Activated T-cell treated with anti-CD3 and anti-CD28 coated beads for 4 hours (primary cell): ENCODE results near the gene NUP210L.

Source experiments
- DNase-seq: peaks from one replicate; pipeline ENCODE4 v3.0.0-alpha.2; 2020

Gene NUP210L

DNA sequence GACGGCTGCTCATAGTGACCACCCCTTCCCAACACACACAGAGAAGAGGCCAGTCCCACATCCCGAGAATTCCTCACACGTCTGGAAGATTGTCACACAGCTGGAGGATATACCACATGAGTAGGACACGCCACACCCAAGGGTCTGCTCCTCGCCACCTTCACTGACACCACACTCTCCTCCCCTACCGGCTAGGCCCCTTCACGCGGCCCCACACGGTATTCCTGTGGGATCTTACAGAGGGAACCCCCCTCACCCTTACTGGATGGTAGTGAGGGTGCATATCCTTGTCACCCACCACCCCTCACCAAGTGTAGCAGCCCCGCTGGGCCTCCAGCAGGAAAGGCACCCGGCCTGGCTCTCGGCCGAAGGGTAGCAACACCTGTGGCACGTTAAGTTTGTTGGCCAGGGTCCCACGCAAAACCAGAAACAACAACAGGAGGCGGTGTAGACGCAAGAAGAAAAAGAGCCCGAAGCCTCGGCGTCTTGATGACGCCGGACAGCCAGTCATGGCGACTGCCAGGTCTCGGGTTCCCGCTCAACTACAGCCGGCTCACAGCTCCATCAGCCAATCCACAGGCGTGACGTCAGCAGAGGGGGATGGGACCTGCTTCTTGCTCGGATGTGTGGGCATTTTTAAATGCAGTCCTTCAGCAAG lies at the start of gene NUP210L:
NUP210L (minus strand) TSS at position 540 of the 658 bp plus-strand sequence.
- no peak for DNase-seq

DNA sequence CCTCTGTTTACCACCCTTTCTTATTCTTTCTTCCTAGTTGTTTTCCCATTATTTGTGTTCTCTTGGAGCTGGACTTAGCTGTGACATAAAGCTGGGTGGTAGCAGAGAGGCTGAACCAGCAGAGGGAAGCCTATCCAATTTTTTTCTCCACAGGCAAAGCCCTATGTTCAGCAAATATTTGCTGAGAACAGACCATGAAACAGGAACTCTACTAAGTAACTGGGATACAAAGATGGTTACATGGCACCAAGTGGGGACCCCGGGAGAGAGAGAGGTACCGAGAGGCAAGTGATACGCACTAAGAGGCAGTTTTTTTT lies 44.6 kb upstream of the NUP210L start:
- DNase-seq = no peak

DNA sequence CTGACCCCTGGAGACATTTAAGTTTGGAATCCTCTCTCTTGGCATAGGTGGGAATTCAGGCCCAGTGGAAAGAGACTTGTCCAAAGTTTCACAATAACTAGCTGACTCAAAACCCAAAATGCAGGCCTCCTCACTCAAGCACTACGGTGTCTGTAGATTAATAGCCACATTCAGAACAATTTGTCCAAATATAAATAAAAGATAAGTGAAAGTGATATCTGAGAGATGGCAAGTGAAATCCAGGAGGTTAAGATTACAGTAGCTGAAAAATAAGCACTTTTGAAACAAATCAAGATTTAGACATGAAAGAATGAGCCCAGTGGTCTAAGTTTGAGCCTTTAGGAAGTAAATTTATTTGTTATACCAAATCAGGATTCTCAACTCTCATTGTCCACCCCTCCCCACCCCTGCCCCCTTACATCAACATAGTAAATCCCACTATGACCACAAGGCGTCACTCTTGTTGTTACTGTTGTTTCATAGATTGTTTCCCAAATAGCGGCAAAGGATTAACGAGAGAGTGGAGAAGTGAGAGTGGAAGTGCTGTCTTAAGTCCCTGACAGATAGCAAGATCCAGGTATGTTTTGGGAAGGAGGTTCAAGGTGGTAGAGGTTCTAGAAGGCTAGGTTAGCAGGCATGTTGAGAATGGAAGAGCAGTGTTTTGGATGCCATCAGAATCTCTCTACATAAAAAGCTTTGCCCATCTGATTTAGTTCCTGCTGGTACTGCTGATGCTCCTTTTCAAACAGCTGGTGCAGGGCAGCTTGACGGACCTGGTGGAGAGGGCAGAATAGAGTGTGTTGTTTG lies 44.1 kb upstream of the NUP210L start:
- DNase-seq = peak; percentile 54

DNA sequence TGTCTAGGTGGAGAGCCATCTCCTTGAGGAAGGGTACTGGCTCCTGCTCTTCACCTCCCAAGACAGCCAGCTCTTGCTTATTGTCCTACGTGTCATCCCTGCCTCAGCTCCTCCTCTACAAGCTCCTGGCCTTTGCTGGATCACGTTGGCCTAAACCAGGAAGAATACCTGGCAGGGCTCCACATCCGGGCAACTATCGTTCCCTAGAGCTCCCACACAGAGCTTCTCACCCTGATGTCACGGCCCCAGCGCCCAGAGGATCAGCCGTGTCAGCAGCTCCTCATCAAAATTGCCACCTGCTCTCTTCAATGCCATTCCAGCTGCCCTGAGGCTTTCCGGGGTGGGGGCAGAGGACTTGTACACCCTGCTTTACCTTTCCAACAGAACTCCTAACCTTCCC lies 38.9 kb upstream of the NUP210L start:
- no peak for DNase-seq

DNA sequence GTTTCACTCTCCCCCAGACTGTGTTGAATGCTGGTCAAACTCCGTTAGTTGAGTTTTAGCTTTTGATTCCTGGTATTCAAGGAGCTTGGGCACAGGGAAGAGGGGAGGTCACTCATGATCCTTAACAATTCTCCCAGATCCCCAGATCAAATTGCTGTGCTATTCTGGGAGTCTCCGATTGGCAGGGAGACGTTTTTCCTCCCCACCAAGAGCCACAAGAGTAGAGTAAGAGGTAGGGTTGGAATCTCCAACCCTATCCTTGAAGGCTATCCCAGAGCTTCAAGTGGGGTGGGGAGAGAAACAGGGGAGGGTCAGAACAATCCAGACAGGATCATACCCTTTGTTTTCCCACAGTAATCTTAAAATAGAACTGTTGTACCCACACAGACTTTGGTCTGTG lies 37.6 kb upstream of the NUP210L start:
- DNase-seq = no peak

DNA sequence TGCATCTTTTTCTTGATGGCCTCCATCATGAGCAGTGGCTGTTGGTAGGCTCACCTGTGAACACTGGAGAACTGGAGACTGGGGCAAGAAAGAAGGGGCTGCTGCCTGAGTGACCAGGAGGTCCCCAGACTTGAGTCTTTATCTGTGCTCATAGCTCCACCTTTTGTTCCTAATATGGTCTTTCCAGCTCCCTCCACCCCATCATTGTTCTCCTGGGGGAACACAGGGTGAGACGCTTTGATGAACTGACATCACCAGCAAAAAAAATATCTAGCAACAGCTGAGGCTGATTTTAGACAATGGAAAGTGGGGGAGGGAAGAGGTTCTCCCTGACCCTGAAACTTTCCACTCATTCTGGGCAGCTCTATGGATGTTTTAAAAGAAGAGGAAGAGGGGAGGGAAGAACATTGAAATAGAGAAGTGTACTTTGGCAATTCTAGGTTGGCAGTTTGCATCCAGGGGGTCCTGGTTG lies 37.2 kb upstream of the NUP210L start, which contains the start of gene TPM3:
TPM3 (minus strand) TSS at position 111 of the 472 bp plus-strand sequence; CDS start at position 29, 82 bp downstream.
- DNase-seq = no peak

DNA sequence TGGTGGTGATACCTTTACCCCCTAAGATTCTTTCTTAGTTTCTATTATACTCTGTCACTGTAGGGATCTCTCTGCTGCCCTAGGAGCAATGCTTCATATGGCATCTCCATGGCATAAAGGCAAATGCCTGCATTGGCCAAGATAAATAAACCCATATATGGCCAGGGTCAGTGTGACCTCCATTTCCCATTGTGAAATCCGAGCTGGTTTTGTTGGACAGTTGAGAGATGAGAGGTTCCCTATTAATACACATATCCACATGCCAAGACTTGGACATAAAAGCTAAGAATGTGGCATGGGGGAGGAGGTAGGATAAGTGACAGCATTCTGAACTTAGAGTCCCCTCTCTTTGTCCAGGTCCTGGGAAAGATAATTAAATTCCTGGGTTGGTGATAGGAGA lies 35.7 kb upstream of the NUP210L start:
- no peak for DNase-seq

DNA sequence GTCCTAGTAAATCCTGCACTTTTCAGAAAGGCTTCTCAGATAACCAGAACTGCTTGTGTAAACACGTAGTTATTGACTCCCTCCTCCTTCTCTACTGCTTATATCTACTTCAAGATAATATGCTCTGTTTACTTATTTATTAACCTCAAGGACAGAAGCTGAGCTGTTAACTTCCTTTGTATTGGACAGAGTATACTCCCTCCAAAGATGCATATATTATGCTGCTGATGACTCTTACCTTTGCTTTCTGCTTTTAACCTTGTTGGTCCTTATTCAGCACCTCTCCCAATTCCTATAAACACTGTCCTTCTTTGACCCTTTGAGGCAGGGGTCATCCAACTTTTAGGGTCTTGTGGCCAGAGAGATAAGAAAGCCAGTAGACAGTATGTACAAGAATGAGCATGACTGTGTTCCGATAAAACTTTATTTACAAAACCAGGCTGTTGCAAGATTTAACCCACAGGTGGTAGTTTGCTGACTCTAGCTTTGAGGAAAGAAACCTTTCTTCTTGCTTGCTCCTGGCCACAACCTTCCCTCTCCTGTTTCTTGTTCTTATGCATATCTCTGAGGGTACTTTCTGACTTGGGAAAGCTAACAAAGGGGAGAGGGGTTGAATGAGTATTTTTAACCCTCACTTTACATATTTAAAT lies 32.1 kb upstream of the NUP210L start:
- no peak for DNase-seq

DNA sequence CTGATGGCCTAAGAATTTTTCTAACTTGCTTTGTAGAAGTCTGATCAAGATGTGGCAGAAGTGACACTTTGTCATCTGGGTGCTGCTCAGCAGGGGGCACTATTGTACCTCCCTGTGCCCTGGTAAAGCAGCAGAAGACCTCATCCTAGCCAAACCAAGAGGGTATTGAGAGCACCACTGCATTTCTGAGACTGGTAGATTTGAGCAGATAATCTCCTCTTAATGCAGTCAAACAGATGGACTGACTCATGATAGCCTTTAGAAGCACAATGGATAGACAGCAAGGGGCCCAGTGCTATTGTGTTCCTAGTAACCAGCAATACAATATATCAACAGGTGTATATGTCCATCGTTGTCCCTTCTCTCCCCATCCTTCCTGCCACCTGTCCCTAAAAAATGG lies 31.3 kb upstream of the NUP210L start:
- DNase-seq = peak; percentile 42

DNA sequence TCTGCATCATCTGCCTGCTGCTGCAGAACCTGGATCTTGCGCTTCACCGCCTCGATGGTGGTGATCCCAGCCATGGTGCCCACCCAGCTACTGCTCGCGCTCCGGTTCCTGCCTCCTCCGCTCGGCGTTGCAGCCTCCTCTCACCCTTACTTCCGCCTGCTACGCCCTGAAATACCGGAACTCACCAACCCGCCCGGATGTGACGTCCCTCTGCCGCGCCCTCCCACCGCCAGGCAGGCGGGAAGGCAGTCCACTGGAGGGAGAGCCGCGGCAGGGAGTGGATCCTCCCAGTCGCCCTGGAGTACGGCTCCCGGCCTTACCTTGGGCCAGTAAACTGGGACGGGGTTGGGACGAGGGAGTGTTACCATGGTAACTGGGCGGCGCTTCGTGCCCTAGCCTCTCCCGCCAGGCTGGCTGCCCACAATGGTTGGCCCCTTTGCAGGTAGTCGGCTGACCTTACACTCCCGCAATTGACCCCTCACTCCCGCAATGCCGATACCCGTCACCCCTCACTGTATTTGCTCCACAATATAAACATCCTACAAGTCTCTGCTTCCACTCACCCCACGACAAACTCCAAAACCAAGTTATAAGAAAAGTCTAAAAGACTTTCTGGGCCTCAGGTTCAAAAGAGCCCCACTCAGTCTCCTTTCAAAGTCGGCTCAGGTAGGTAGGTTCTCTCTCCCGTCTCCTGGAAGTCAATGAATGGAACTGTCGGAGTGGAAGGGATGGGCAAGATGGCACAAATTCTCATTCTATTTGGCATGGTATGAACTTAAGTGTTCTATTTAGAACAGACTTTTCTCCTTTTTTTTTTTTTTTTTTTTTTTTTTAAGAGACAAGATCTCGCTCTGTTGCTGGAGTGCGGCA lies 28.4 kb upstream of the NUP210L start:
- DNase-seq = peak; percentile 94

DNA sequence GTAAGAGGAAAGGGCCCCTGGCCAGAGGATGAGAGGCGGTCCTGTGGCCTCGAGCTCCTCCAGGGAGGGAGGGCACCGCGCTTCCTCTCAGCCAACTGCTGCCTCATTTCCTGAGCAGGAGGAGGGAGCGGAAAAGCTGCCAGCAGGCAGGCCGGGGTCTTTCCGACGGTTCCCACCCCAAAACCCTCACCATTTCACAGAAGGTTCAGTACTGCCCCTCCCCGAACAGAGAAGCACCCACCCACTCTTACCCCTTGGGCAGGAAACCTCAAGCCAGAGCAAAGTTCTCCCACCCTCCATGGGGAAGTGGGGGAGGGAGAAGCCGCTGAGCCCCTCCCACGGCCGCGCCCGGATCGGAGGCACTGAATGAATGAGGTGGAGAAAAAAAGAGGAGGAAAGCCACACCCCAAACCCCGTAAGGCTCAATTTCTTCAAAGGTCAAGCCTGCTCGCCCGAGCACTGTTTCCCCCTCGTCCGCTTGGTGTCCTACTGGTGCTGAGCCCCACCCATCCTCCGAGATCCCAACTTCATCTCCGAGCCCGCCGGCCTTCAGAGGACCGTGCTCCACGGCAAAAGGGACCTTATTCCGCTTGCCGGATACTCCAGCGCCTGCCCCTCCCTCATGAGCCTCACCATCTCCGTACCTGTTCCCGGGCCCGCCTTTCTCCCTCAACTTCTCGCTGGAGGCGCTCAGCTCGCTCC lies 27.6 kb upstream of the NUP210L start:
- peak; percentile 47 for DNase-seq

DNA sequence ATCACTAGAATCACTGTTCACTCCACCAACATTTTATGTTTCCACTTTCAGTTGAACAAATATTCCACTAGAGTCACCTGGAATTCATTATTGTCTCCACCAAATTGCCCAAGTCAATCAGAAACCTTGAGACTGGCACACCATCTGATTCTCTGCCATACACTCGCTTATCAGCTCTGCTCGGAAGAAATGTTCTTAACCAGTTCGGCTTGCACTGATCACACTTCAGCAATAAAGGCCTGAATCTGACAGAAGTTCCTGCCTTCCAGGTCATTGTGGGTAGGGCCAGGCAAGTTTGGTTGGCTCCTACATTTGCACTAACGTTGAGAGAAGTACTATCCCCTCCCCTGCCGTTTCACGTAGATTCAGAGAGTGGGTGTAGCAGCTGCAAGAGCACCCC lies 27.1 kb upstream of the NUP210L start:
- DNase-seq = no peak

DNA sequence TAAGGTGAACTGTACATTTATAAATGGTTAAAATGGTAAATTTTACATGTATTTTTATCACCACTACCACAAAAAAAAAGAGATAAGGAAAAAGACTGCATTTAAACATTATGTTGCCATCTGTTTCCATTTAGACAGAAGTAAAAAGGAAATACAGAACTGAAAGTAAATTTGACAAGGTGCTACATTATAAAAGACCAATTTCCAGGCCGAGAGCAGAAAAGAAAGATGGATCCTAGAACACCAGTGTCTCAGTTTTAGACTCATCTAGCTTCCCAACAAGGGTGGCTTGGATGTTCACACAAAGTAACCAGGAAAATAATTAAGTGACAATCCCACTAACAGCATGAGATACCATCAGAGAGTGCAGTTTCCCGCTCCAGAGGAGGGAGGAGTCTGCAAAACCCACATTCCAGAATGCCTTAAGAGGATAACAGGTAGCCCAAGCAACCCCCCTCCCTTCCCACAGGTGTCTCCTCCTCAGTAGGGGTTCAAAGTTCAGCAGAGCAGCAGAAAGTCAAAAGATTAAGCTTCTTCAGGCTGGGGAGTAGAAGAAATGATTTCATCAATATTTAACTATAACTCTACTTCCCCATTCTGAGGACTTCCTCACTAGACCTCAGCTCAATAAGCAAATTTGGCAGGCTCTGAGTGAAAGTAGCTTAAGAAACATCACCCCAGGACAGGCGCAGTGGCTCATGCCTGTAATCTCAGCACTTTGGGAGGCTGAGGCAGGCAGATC lies 25.2 kb upstream of the NUP210L start:
- no peak for DNase-seq

DNA sequence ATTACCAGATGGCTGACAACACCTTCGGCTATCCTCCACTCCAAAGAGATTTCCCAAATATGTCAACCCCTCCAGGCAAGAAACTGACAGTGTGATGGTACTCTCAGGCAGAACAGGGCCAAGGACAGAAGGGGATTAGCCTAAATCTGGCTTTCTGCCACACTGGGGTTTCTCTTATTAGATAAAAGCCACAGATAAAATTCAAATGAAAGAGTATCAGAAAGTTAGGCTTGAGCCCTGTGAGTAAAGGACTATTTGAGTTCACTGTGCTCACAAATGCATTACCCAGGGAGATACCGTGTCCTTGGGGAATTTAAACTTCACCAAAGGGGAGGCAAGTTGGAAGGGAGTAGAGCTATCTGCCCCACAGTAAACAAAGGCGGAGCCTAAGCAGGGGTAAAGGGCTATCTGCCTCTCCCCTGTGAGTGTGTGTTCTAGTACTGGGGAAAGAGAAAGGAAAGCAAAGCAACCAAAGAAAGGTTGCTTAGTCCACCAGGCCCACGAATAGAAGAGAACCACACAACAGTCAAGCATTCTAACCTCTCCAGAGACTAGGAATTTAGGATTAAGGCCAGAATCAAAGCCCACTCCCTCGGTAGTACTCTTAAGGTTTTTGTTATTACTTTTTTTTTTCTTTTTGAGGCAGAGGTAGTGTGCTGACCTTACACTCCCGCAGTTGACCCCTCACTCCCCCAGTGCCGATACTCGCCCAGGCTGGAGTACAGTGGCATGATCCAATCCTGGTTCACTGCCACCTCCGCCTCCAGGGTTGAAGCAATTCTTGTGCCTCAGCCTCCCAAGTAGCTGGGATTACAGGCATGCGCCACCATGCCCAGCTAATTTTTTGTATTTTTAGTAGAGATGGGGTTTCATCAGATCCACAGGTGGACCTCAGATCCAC lies 24.3 kb upstream of the NUP210L start:
- DNase-seq = no peak

DNA sequence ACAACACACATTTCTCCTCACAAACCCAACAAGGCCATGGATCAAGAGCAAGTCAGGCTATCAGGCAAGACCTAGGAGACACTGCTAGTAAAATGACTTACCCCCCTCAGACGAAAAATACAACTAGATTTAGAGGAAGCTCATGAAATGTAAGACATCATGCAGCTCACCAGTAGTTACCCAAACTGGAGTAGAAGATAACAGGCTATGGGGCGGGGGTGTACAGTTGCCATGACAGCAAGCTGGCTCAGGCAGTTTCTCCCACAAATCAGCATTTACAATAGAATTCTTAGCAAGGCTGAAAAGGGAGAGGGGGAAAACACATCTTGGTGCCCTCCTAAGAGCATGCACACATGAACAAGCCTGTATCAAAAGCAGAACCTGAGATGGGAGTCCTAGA lies 23.1 kb upstream of the NUP210L start:
- peak; percentile 23 for DNase-seq

DNA sequence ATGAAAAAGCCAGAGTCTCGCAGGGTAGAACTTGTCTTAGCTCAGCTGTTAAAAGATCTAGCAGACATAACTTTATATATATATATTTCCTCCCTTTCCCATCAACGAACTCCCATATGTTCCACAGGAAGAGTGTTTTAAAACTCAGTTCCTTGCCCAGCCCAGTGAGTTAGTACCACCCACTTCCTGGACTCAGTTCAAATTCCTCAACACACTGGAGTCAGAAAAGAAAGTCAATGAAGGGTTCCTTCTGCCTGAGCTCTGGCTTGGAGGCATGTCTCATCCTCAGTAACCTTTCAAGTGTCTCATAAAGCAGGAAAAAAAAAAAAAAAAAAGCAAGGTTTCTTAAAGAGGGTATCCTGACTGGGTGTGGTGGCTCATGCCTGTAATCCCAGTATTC lies 21.5 kb upstream of the NUP210L start:
- no peak for DNase-seq

DNA sequence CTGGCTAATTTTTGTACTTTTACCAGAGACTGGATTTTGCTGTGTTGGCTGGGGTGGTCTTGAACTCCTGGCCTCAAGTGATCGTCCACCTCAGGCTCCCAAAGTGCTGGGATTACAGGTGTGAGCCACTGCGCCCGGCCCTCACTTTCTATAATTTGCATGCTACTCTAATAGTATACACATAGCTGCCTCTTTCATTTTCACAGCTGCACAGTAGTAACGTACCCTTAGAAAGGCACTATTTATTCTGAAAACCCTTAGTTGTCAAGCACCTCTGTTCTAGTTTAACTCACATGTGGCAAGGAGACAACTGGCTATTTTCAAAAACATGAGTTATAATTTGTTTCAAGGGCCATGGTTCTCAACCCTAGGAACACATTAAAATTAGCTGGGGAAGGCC lies 19.8 kb upstream of the NUP210L start:
- DNase-seq = no peak

DNA sequence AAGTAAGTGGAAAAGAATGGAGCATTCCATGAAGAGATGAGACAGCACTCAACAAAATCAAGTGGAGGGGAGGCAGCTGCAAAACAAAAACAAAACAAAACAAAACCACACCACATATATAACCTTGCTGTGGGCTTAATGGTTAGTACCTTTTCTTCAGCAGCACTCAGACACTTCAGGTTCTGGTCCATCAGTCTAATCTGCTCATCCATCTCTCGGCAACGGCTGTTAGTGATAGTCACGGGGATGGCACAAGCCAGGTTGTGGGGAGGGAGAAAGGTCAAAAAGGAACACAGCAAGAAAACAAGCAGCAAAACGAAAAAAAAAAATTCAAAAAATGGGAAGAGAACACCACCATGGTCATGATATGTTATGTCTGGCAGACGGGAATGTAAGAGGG lies 17.0 kb upstream of the NUP210L start:
- no peak for DNase-seq

DNA sequence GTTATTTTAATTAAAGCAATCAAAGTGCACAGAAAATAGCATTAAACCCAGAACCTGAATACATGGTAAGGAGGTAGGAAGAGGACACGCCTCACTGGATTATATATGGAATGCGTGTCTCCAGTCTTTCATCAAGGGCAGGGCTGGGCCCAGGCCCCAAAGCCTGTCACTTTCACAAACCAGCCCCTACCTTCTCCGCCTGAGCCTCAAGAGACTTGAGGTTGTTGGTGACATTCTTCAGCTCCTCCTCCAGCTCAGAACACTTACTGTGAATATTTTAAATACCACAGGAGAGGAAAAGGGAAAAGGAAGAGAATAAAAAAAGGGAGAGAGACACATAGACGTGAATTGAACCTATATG lies 16.3 kb upstream of the NUP210L start:
- no peak for DNase-seq

DNA sequence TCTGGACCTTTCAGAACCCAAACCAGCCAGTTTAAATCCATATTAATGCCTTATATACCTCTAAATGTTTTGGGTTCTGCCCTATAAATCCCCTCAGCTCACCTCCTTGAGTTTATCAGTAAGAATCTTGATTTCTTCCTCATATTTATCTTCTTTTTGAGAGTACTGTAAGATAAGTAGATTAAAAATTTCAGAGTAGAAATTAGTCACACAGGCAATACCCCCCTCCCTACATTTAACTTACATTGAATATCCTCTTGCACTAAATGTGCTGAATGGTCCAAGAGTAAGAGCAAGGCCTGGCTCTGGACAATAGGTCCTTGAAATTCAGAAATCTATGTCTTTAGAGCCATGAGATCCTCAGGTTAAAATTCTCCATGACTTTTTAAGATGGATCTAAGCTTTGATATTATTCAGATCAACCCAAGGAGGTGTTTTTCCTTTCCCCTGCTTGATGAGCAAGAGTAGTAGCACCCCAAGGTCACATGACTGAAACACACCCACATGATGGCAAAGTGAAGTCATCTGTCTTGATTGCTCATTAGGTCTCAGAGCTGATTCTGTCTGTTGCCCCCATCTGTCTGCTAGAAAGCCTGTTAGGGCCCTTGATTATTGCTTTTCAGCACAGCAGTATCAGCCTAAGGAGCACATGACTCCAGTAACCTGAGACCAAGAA lies 15.8 kb upstream of the NUP210L start:
- peak; percentile 43 for DNase-seq
